PC-3 (cell line): Measurements from ENCODE around the gene PCSK2. TPM values are rescaled to one million over a fixed set of nuclear protein-coding genes. Genes with fewer than 3 reads are reported as not detected.
A peak's percentile ranks its signal among the peaks of the same experiment; 100 is the strongest.

Experiments
- ATAC-seq: fragments of 200-7000 bp; cut with Tn5 transposase; 2 replicates; pipeline ENCODE4 v1.9.1; 2020; ENCODE audit warnings: mild to moderate bottlenecking, moderate library complexity
- BruUV-seq: library from RNA; stranded (reverse); fragments of 400-500 nt; replicated peaks from 2 replicates; lab custom pipeline; 2021; lab: Mats Ljungman, UMichigan
- CTCF ChIA-PET: fragments of 300-600 bp; sonication (Branson Sonifier 250); formaldehyde crosslinking; loops from one replicate; lab custom pipeline; 2022; ENCODE audit warnings: antibody characterized with exemption; lab: Charles Lee
- POLR2A ChIA-PET: fragments of 300-600 bp; sonication (Branson Sonifier 250); formaldehyde crosslinking; loops from one replicate; lab custom pipeline; 2022; ENCODE audit warnings: antibody characterized with exemption; ENCODE audit not compliant: unreplicated experiment; lab: Charles Lee
- DNase-seq: peaks from one replicate; pipeline ENCODE4 v3.0.0-alpha.2; 2015
- H2AFZ ChIP-seq: fragments of 300-600 bp; sonication (generic); 2 replicates; pipeline ENCODE4 v1.6.0; 2016; ENCODE audit warnings: antibody characterized with exemption, low read length
- H3F3A ChIP-seq: fragments of 300-600 bp; sonication (generic); one replicate; pipeline ENCODE4 v1.6.0; 2017; ENCODE audit warnings: antibody characterized with exemption, low read length, control low read depth, mild to moderate bottlenecking; ENCODE audit not compliant: unreplicated experiment
- H3K27ac ChIP-seq: fragments of 300-600 bp; sonication (generic); 2 replicates; pipeline ENCODE4 v1.5.1; 2016; ENCODE audit warnings: mild to moderate bottlenecking, low read length
- H3K27me3 ChIP-seq: fragments of 300-600 bp; sonication (generic); 2 replicates; pipeline ENCODE4 v1.6.1; 2016; ENCODE audit warnings: low read length, mixed read lengths
- H3K36me3 ChIP-seq: fragments of 300-600 bp; sonication (generic); 2 replicates; pipeline ENCODE4 v1.6.1; 2016; ENCODE audit warnings: low read depth, mixed run types, low read length, mixed read lengths
- H3K4me1 ChIP-seq: fragments of 300-600 bp; sonication (generic); 2 replicates; pipeline ENCODE4 v1.5.1; 2016; ENCODE audit warnings: low read length; ENCODE audit not compliant: insufficient read depth
- H3K4me2 ChIP-seq: fragments of 300-600 bp; sonication (generic); 2 replicates; pipeline ENCODE4 v1.6.0; 2016; ENCODE audit warnings: low read length
- H3K4me3 ChIP-seq: fragments of 300-600 bp; sonication (generic); 2 replicates; pipeline ENCODE4 v1.5.1; 2016; ENCODE audit warnings: mild to moderate bottlenecking, low read length, mixed read lengths
- H3K79me2 ChIP-seq: fragments of 300-600 bp; sonication (generic); 2 replicates; pipeline ENCODE4 v1.6.1; 2017; ENCODE audit warnings: low read length, mixed read lengths
- H3K9ac ChIP-seq: fragments of 300-600 bp; sonication (generic); 2 replicates; pipeline ENCODE4 v1.6.0; 2016; ENCODE audit warnings: mild to moderate bottlenecking, low read length
- H3K9me2 ChIP-seq: fragments of 300-600 bp; sonication (generic); replicated peaks from 2 replicates; pipeline ENCODE4 v1.6.1; 2016; ENCODE audit warnings: mixed run types, low read length, mixed read lengths
- H3K9me3 ChIP-seq: fragments of 300-600 bp; sonication (generic); 2 replicates; pipeline ENCODE4 v1.6.1; 2016; ENCODE audit warnings: low read length, mixed read lengths
- H4K20me1 ChIP-seq: fragments of 300-600 bp; sonication (generic); 2 replicates; pipeline ENCODE4 v1.6.1; 2016; ENCODE audit warnings: low read length, mixed read lengths
- CTCF ChIP-seq: fragments of 300-600 bp; sonication (generic); conservative IDR thresholded peaks from 2 replicates; pipeline ENCODE4 v1.5.1; 2017; ENCODE audit warnings: antibody characterized with exemption, low read depth, mild to moderate bottlenecking, low read length
- EZH2 ChIP-seq: fragments of 300-600 bp; sonication (generic); IDR thresholded peaks from one replicate; pipeline ENCODE4 v1.6.1; 2017; ENCODE audit warnings: antibody characterized with exemption, mild to moderate bottlenecking, low read length; ENCODE audit not compliant: unreplicated experiment
- EZH2phosphoT487 ChIP-seq: fragments of 300-600 bp; sonication (generic); IDR thresholded peaks from 2 replicates; pipeline ENCODE4 v1.6.1; 2018; ENCODE audit warnings: mild to moderate bottlenecking, antibody characterized with exemption, low read length, borderline replicate concordance
- intact Hi-C: fragments of 100-400 bp; cut with micrococcal nuclease; formaldehyde crosslinking; loops from 2 replicates; pipeline ENCODE4 v1.9.0; 2023
- total RNA-seq: library from RNA; depleted of rRNA; stranded (reverse); fragments of >200 nt; gene quantifications from 2 replicates; pipeline ENCODE4 v1.2.3, GENCODE V29; 2014

Gene PCSK2
- total RNA-seq, 1 experiment from 2014 or later, result not detected

GRCh38 chr20:17460119-17460518 is 233.3 kb downstream of the PCSK2 start:
- Histone ChIP-seq H3K27ac (no peak overlapping the region), H3K4me1 (no peaks in the 10 kb centered on the region), H4K20me1 (no peaks in the 10 kb centered on the region), H3K4me3 (no peak overlapping the region; the same call in 1 of the 2 replicates), H3K79me2 (no peaks in the 10 kb centered on the region), H3F3A (no peaks in the 10 kb centered on the region), H3K27me3 (peaks cover 68% of the 10 kb centered on the region), H3K9ac (no peak overlapping the region), H3K4me2 (no peak overlapping the region), H3K9me2 (no peaks in the 10 kb centered on the region), H3K9me3 (no peaks in the 10 kb centered on the region), H3K36me3 (no peaks in the 10 kb centered on the region), H2AFZ (peak overlapping the region; percentile 47)
- TF ChIP-seq EZH2phosphoT487, result no peak
- no peak for TF ChIP-seq EZH2
- no peak for TF ChIP-seq CTCF
- no TSS peak for BruUV-seq
- ChIA-PET CTCF (no interaction called here), POLR2A (no interaction called here)
- intact Hi-C loops, result no loop called here
- ATAC-seq (no peak), DNase-seq (no peak)

DNA sequence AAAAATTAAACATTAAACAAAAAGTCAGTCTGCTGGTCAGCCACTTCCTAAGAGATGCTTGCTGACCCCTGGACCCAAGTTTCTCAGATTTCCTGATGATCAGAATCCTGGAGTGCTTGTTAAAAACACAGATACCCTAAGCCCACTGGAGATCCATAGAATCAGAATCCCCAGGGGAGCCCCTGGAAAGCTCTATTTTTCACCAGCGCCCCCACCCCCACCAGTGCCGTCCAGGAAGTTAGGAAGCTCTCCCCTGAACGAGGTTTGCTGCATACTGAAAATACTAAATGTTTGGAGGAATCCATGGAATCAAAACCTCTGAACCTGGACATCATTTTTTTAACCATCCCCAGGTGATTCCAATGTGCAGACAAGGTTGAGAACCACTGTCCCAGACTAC is 235.1 kb downstream of the PCSK2 start:
- Histone ChIP-seq H3K9ac (no peak overlapping the region), H3F3A (no peaks in the 10 kb centered on the region), H3K9me2 (no peaks in the 10 kb centered on the region), H3K4me3 (no peak overlapping the region), H3K27me3 (peaks cover 56% of the 10 kb centered on the region), H3K79me2 (no peaks in the 10 kb centered on the region), H2AFZ (no peak overlapping the region), H3K27ac (no peak overlapping the region), H3K4me2 (no peak overlapping the region), H3K9me3 (no peaks in the 10 kb centered on the region), H4K20me1 (no peaks in the 10 kb centered on the region), H3K4me1 (no peaks in the 10 kb centered on the region), H3K36me3 (no peaks in the 10 kb centered on the region)
- ChIA-PET CTCF (no interaction called here), POLR2A (interaction anchor here (0.5 kb wide), 1 partner anchor 71 kb away, joined by 4 read pairs; no protein-coding TSS in a partner anchor)
- BruUV-seq, result no TSS peak
- no peak for DNase-seq
- no peak for ATAC-seq
- TF ChIP-seq EZH2 (no peak), CTCF (no peak), EZH2phosphoT487 (no peak)
- intact Hi-C loops, result no loop called here

DNA sequence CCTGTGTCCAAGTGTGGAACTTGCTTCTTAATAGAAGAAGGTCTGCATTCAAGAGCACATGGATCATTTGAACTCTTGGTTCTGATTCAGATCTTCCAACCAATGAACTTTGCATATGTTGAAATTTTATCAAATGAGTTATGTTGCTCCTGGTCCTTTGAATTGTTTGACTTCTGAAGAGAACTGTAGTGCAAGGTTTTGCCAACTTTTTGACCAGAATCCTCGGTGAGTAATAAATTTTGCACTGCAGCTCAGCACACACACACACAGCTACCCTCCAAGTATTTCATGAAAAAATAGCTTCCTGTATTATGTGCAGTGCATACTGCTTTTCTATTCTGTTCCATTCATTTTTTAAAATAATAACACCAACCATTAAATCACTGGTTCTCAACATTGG is 236.9 kb downstream of the PCSK2 start:
- H3K4me3 ChIP-seq, result no peak overlapping the region
- ChIA-PET CTCF (no interaction called here), POLR2A (no interaction called here)
- H3K9me3 ChIP-seq, result no peaks in the 10 kb centered on the region
- H3F3A ChIP-seq, result no peaks in the 10 kb centered on the region
- H3K79me2 ChIP-seq, result no peaks in the 10 kb centered on the region
- H3K4me2 ChIP-seq, result no peak overlapping the region
- H3K27ac ChIP-seq, result no peak overlapping the region
- intact Hi-C loops, result no loop called here
- H3K27me3 ChIP-seq, result peaks cover 54% of the 10 kb centered on the region
- no peak for DNase-seq
- no peaks in the 10 kb centered on the region for H3K36me3 ChIP-seq
- H3K4me1 ChIP-seq, result no peaks in the 10 kb centered on the region
- H3K9ac ChIP-seq, result no peak overlapping the region
- BruUV-seq, result no TSS peak
- H4K20me1 ChIP-seq, result no peaks in the 10 kb centered on the region
- TF ChIP-seq EZH2 (no peak), EZH2phosphoT487 (no peak), CTCF (no peak)
- ATAC-seq, result no peak
- no peaks in the 10 kb centered on the region for H3K9me2 ChIP-seq
- no peak overlapping the region for H2AFZ ChIP-seq
